ENCODE measurements around the gene GALNT9.

DNA sequence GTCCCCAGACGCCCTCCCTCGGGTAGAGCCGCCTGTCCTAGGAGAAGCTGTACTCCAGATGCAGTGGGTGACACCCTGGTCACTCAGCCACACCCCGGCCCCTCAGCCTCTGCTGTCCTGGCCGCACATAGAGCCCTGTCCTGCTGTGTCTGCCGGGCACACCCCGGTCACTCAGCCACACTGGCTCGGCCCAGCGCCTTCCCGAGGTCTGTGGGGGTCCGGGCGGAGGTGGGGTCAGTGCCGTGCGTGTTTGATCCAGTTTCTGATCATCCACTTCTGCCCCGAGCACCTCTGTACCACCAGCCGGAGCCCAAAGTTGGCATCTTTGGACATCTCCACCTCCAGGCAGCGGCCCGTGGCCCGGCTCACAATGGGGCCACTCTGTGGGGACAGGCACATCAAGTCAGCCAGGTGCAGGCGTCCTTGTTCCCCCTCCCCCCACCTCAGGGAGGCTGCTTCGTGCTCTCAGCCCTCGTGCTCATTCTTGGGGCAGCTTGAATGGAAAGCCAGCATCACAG lies 132.5 kb downstream of the GALNT9 start:
- TF ChIP-seq EZH2phosphoT487 (IDR thresholded peaks at IDR 0.05; ENCODE audit: insufficient read depth, low read depth) (no peak), EZH2 (IDR thresholded peaks at IDR 0.05; ENCODE audit: insufficient read depth, poor library complexity, severe bottlenecking) (no peak)
